VCaP (cell line): ENCODE results near the gene CRAT.
A peak's percentile ranks its signal among the peaks of the same experiment; 100 is the strongest.

Experiments used
- H3K27ac ChIP-seq: fragments of 450-650 bp; 2 replicates; pipeline ENCODE4 v1.5.1; 2017
- CTCF ChIP-seq: fragments of 450-650 bp; conservative IDR thresholded peaks from 2 replicates; pipeline ENCODE4 v1.5.1; 2017; ENCODE audit warnings: mild to moderate bottlenecking, moderate library complexity

Gene CRAT

DNA sequence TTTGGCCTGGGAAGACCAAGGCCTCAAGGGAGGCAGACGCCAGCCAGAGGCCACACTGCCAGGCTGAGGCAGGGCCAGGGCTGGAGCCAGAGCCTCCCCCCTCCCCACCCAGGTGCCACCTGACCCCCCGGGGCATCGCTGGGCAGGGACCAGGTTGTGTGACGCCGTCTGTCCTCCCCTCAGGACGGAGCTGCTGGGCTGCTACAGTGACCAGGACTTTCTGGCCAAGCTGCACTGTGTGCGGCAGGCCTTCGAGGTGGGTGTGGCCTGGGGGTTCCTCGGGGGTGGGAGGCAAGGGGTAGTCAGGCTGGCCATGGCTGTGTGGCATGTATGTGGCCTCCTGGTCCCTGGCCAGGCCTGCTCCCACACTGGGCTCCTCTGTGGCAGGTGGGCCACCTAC, 47.5 kb downstream of the CRAT start:
- no peak overlapping the region for H3K27ac ChIP-seq
- TF ChIP-seq CTCF = no peak

DNA sequence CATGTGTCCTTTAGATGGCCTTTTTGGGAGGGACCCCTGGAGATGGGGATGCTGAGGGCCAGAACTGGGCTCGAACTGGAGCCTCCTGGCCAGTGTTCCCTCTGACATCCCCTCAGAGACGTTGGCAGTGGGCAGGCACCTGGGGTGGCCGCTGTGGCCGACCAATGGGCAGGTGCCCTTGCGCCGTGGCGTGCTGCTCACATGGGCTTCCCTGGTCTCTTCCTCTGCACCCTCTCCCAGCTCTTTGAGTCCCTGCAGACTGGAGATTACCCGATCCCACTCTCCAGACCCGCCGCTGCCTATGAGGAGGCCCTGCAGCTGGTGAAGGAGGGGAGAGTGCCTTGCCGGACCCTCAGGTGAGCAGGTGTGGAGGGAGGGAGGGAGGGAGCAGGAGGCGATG, 49.6 kb downstream of the CRAT start:
- no peak overlapping the region for H3K27ac ChIP-seq
- no peak for TF ChIP-seq CTCF

DNA sequence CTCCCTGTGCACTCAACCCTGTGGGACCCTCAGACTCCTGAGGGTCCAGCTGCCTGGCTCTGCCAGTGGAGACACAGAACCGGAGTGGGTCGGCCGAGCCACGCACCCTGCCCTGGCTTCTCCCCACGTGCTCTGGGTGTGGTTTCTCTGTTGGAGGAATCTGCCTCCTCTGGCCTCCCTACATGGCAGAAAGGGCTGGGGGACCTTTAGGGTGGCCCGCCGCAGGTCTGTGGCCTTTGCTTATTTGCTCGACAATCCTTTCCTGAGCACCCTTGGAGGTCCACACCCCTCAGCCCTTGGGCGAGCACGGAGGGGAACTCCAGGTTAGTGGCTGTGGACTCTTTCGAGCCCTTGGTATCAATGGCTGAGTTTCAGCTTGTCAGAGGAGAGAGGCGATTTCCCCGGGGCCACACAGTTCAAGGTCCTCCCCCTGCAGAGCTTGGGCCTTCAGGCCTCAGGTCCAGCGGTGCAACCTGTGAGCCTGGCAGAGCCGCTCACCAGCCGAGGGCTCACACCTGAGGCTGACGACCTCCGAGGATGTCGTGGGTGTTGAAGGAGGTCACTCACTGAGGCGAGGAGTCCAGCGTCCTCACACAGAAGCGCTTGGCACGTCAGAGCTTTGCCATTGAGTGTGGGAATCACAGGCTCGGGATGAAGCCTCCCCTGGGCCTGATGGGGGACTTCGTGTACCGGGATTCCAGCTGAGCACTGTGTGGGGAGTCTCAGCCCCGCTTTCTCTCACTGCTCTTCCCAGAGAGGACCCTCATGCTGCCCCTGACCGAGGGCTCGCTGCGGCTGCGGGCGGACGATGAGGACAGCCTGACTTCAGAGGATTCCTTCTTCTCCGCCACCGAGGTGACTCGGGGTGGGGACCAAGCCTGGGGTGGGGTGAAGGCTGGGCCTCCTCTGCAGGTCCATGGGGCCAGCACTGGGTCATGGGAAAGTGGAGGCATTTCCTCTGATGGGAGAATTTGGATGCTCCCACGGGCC, 50.5 kb downstream of the CRAT start:
- no peak for TF ChIP-seq CTCF
- no peak overlapping the region for H3K27ac ChIP-seq

DNA sequence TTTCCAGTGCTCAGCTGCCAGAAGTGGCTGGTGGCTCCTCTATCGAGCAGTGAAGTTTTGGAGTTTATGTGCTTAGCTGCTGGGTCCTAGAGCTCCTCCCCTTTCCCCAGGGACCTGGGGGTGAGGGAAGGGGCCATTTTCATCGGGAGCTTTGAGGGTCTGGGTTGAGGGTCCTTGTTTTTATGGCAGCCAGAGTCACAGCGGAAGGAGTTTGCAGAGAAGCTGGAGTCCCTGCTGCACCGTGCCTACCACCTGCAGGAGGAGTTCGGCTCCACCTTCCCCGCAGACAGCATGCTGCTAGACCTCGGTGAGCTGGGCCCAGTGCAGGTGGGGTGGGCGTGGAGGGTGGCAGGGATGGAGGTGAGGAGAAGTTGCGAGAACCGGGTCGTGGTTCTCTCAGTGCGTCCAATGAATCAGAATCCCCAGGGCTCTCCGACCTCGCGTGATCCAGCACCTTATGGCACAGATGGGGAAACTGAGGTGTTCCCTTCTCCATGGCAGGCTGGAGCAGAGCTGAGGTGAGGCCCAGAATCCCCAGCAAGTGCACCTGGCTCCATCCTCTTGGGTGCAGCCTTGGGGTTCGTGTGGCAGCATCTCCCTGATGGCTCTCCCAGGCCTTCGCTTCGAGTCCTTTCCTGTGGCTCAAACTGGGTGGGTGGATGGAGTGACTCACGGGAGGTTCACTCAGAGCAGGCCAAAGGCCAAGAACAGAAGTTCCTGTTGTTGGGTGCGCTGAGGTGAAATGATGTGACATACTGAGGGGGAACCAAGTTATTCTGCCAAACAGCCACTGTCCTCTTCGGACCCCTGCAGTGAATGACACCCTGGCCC, 51.4 kb downstream of the CRAT start:
- H3K27ac ChIP-seq = no peak overlapping the region

GRCh38 chr9:129054163-129054851, 56.3 kb downstream of the CRAT start:
- no peak for TF ChIP-seq CTCF
- peak overlapping the region; percentile 73; the same call in 1 of the 2 replicates for H3K27ac ChIP-seq

More for the DNA sequence above, 51.4 kb downstream of the CRAT start:
- no peak for TF ChIP-seq CTCF

DNA sequence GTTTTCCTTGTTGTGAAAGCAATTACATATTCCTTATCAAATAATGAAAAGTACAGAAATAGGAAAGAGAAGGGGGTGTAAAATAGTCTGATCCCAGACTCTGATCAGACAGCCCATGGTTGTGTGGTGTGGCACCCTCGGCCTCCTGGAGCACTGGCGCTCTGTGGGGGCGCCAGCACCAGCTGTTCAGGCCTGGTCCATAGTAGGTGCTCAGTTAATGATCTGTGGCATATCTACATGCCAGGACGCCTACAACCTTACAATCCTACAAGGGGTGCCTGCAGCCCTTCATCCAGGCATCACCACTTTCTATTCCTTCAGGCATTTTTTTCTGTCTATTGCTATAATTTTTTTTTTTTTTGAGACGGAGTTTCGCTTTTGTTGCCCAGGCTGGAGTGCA, 57.6 kb downstream of the CRAT start:
- TF ChIP-seq CTCF = no peak
- H3K27ac ChIP-seq = peak overlapping the region; percentile 73
